DOHH2 (cell line): Measurements from ENCODE around the gene MAP4K1.

ENCODE experiments used
- H3F3A ChIP-seq: fragments of 200-600 bp; sonication (generic), shearing (Covaris generic); 2 replicates; pipeline ENCODE4 v1.6.0; 2016; ENCODE audit warnings: antibody characterized with exemption, mild to moderate bottlenecking; ENCODE audit not compliant: control insufficient read depth, insufficient read depth
- H3K27ac ChIP-seq: fragments of 200-600 bp; sonication (generic); 2 replicates; pipeline ENCODE4 v1.5.1; 2014; ENCODE audit warnings: low read depth, mild to moderate bottlenecking, low read length, moderate library complexity
- H3K27me3 ChIP-seq: fragments of 200-600 bp; sonication (generic); 2 replicates; pipeline ENCODE4 v1.6.1; 2014; ENCODE audit warnings: mild to moderate bottlenecking, low read length, mixed read lengths; ENCODE audit not compliant: control insufficient read depth
- H3K36me3 ChIP-seq: fragments of 200-600 bp; sonication (generic); 2 replicates; pipeline ENCODE4 v1.6.1; 2014; ENCODE audit warnings: mild to moderate bottlenecking, low read length, moderate library complexity, mixed read lengths; ENCODE audit not compliant: control insufficient read depth
- H3K4me1 ChIP-seq: fragments of 200-600 bp; sonication (generic); 2 replicates; pipeline ENCODE4 v1.6.1; 2014; ENCODE audit warnings: mild to moderate bottlenecking, low read length, mixed read lengths; ENCODE audit not compliant: control insufficient read depth
- H3K4me2 ChIP-seq: fragments of 200-600 bp; sonication (generic); 2 replicates; pipeline ENCODE4 v1.6.0; 2014; ENCODE audit warnings: mild to moderate bottlenecking, low read length, moderate library complexity
- H3K4me3 ChIP-seq: fragments of 200-600 bp; sonication (generic); 2 replicates; pipeline ENCODE4 v1.5.1; 2014; ENCODE audit warnings: mild to moderate bottlenecking, low read length, mixed read lengths
- H3K79me2 ChIP-seq: fragments of 200-600 bp; sonication (generic); 2 replicates; pipeline ENCODE4 v1.6.1; 2014; ENCODE audit warnings: mild to moderate bottlenecking, low read length, mixed read lengths; ENCODE audit not compliant: control insufficient read depth
- H3K9me2 ChIP-seq: fragments of 200-600 bp; sonication (generic); replicated peaks from 2 replicates; pipeline ENCODE4 v1.6.1; 2014; ENCODE audit warnings: mild to moderate bottlenecking, low read length, mixed read lengths; ENCODE audit not compliant: control insufficient read depth
- H3K9me3 ChIP-seq: fragments of 200-600 bp; sonication (generic); 2 replicates; pipeline ENCODE4 v1.6.1; 2014; ENCODE audit warnings: antibody characterized with exemption, low read length, mixed read lengths; ENCODE audit not compliant: control insufficient read depth, insufficient read depth
- H4K20me1 ChIP-seq: fragments of 200-600 bp; sonication (generic); 2 replicates; pipeline ENCODE4 v1.6.0; 2014; ENCODE audit warnings: low read depth, mild to moderate bottlenecking, antibody characterized with exemption, low read length, moderate library complexity; ENCODE audit not compliant: control insufficient read depth, insufficient read depth
- CTCF ChIP-seq: fragments of 200-600 bp; sonication (generic); IDR thresholded peaks from one replicate; pipeline ENCODE4 v1.5.1; 2014; ENCODE audit warnings: antibody characterized with exemption, mild to moderate bottlenecking, low read depth, low read length; ENCODE audit not compliant: poor library complexity, severe bottlenecking
- EZH2phosphoT487 ChIP-seq: fragments of 200-600 bp; sonication (generic); IDR thresholded peaks from 2 replicates; pipeline ENCODE4 v1.6.1; 2017; ENCODE audit warnings: borderline replicate concordance, mild to moderate bottlenecking, antibody characterized with exemption, low read length, moderate library complexity, mixed read lengths

The MAP4K1 gene

GRCh38 chr19:38571682-38572081 lies 46.1 kb downstream of the MAP4K1 start:
- no peaks in the 10 kb centered on the region for H3K36me3 ChIP-seq
- H3K79me2 ChIP-seq, result no peaks in the 10 kb centered on the region
- TF ChIP-seq EZH2phosphoT487 (no peak), CTCF (no peak)
- H3K9me3 ChIP-seq, result no peaks in the 10 kb centered on the region
- peaks cover 7% of the 10 kb centered on the region; the same call in 1 of the 2 replicates for H3K27me3 ChIP-seq
- H3K4me2 ChIP-seq, result no peak overlapping the region
- H3K27ac ChIP-seq, result no peak overlapping the region
- no peaks in the 10 kb centered on the region for H3K9me2 ChIP-seq
- H4K20me1 ChIP-seq, result no peaks in the 10 kb centered on the region
- H3K4me3 ChIP-seq, result no peak overlapping the region
- H3K4me1 ChIP-seq, result peaks cover 9% of the 10 kb centered on the region
- no peaks in the 10 kb centered on the region for H3F3A ChIP-seq

- peaks cover 9% of the 10 kb centered on the region for H3K4me1 ChIP-seq
- no peak overlapping the region for H3K4me3 ChIP-seq
- TF ChIP-seq EZH2phosphoT487 (no peak), CTCF (no peak)
- H3K27ac ChIP-seq, result no peak overlapping the region
- H3F3A ChIP-seq, result no peaks in the 10 kb centered on the region
- no peaks in the 10 kb centered on the region for H3K79me2 ChIP-seq
- peaks cover 22% of the 10 kb centered on the region for H3K27me3 ChIP-seq
- H3K9me2 ChIP-seq, result no peaks in the 10 kb centered on the region
- no peak overlapping the region for H3K4me2 ChIP-seq
- H3K9me3 ChIP-seq, result no peaks in the 10 kb centered on the region
- H3K36me3 ChIP-seq, result no peaks in the 10 kb centered on the region
- no peaks in the 10 kb centered on the region for H4K20me1 ChIP-seq
Observed at GRCh38 chr19:38569368-38569983, 48.3 kb downstream of the MAP4K1 start.

GRCh38 chr19:38565691-38566105 lies 52.1 kb downstream of the MAP4K1 start:
- Histone ChIP-seq H3K36me3 (no peaks in the 10 kb centered on the region), H3K27ac (no peak overlapping the region), H4K20me1 (no peaks in the 10 kb centered on the region), H3K4me1 (peaks cover 12% of the 10 kb centered on the region), H3K27me3 (peaks cover 22% of the 10 kb centered on the region), H3K9me3 (no peaks in the 10 kb centered on the region), H3K9me2 (no peaks in the 10 kb centered on the region), H3K4me3 (no peak overlapping the region), H3K4me2 (peak overlapping the region; percentile 51), H3K79me2 (no peaks in the 10 kb centered on the region), H3F3A (no peaks in the 10 kb centered on the region)
- TF ChIP-seq CTCF, result no peak
- TF ChIP-seq EZH2phosphoT487, result 0 out of 2 replicates have a peak, but pooled peaks have one; percentile 4
